ENCODE data around the gene RAPGEF5. TPM values are rescaled to one million over a fixed set of nuclear protein-coding genes. Genes with fewer than 3 reads are reported as not detected.
A peak's percentile ranks its signal among the peaks of the same experiment; 100 is the strongest.

RAPGEF5 gene
- total RNA-seq, 1 experiment from 2014 or later: 13.3 TPM

- Mint-ChIP-seq H3K4me3 (no peak overlapping the region), H3K9me3 (no peaks in the 10 kb centered on the region), H3K36me3 (ENCODE audit: insufficient read depth in 1 of 3, low read depth in 3 of 3) (0 out of 7 replicates have a peak, but pooled peaks cover 0 to 2% (median 0%) of the 10 kb centered on the region in 3 experiments), H3K27me3 (ENCODE audit: low read depth) (no peaks in the 10 kb centered on the region), H3K4me1 (peaks cover 3 to 10% of the 10 kb centered on the region in 2 experiments; a peak in 3 of 4 replicates), H3K27ac (no peak overlapping the region)
- Histone ChIP-seq H4K5ac (ENCODE audit: insufficient read length, low read depth, low read length) (no peak overlapping the region), H3K4me2 (ENCODE audit: insufficient read depth, insufficient read length, low read length) (no peak overlapping the region), H3T11ph (ENCODE audit: low read length) (no peak overlapping the region), H3K79me1 (ENCODE audit: insufficient read depth, low read depth, low read length, poor library complexity, severe bottlenecking) (no peaks in the 10 kb centered on the region), H3K9me3 (ENCODE audit: control insufficient read depth, low read depth, low read length) (no peaks in the 10 kb centered on the region), H2BK5ac (ENCODE audit: insufficient read length, low read length) (no peak overlapping the region), H4K20me1 (ENCODE audit: control insufficient read depth, insufficient read depth, insufficient read length) (no peaks in the 10 kb centered on the region), H3K27me3 (ENCODE audit: insufficient read depth, low read length) (no peaks in the 10 kb centered on the region), H4K91ac (ENCODE audit: insufficient read length, low read depth, low read length) (no peak overlapping the region), H2BK20ac (ENCODE audit: low read depth, low read length, poor library complexity, severe bottlenecking) (no peak overlapping the region), H3K9ac (ENCODE audit: extremely low read depth, insufficient read length, low read length) (no peak overlapping the region), H3K18ac (ENCODE audit: insufficient read length, low read depth, low read length) (no peak overlapping the region), H3K23me2 (ENCODE audit: insufficient read length, low read depth, low read length, poor library complexity, severe bottlenecking) (no peaks in the 10 kb centered on the region), H3K79me2 (ENCODE audit: insufficient read depth, low read length) (no peaks in the 10 kb centered on the region), H2BK120ac (ENCODE audit: low read depth, low read length, poor library complexity, severe bottlenecking) (no peak overlapping the region), H2BK12ac (ENCODE audit: insufficient read length, low read depth, low read length) (no peak overlapping the region), H3K27ac (ENCODE audit: insufficient read length, low read depth, low read length) (no peak overlapping the region), H2AFZ (ENCODE audit: low read length) (no peak overlapping the region), H2BK15ac (ENCODE audit: low read depth, low read length) (no peak overlapping the region), H3K14ac (ENCODE audit: insufficient read depth, low read length) (no peak overlapping the region), H2AK5ac (ENCODE audit: insufficient read length, low read length) (no peak overlapping the region), H4K8ac (replicated peaks; ENCODE audit: insufficient read length, low read depth, low read length) (no peak overlapping the region), H3K4ac (ENCODE audit: low read depth, low read length) (no peak overlapping the region), H3K56ac (ENCODE audit: insufficient read length, low read depth, low read length) (no peak overlapping the region), H3K4me1 (ENCODE audit: insufficient read depth, low read length) (no peaks in the 10 kb centered on the region), H3K23ac (ENCODE audit: insufficient read length, low read depth, low read length) (no peak overlapping the region)
- peak; percentile 4 for DNase-seq
- TF ChIP-seq CTCF (conservative IDR thresholded peaks at IDR 0.05): no peak
- no CpG with 5 or more reads among the region's 5 CpGs for WGBS (ENCODE audit: extremely low coverage, insufficient read length, low lambda C conversion rate)
These were observed 241.3 kb downstream of the RAPGEF5 start for GRCh38 chr7:22115689-22116088.

Measured in H9 (cell line).